ENCODE measurements around the gene F13B. TPM values are rescaled to one million over a fixed set of nuclear protein-coding genes. Genes with fewer than 3 reads are reported as not detected.
"Not testable (repeated sequence)": the region's sequence is repeated elsewhere in the genome, so short reads cannot be mapped to it uniquely, and the experiment has no call there.

F13B gene
- total RNA-seq, 1 donor from 2014 or later, result not detected

DNA sequence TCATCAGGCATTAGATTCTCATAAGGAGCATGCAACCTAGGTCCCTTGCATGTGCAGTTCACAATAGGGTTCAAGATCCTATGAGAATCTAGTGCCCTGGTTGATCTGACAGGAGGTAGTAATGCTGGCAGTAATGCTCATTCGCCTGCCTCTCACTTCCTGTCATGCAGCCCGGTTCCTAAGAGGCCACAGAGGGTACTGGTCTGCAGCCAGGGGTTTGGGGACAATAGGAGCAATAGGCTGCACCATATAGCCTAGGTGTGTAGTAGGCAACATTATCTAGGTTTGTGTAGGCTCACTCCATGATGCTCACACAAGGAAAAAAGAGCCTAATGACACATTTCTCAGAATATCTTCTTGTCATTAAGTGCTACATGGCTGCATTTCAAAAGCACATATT lies 63.9 kb downstream of the F13B start:
- DNase-seq (ENCODE audit: low read depth), result no peak
- Histone ChIP-seq H3K27me3 (ENCODE audit: control insufficient read depth, insufficient read depth, low read length) (no peaks in the 10 kb centered on the region), H3K4me3 (ENCODE audit: low read depth, low read length) (no peak overlapping the region), H3K36me3 (ENCODE audit: control insufficient read depth, insufficient read depth, low read length) (no peaks in the 10 kb centered on the region)
- TF ChIP-seq, protein P1, sequence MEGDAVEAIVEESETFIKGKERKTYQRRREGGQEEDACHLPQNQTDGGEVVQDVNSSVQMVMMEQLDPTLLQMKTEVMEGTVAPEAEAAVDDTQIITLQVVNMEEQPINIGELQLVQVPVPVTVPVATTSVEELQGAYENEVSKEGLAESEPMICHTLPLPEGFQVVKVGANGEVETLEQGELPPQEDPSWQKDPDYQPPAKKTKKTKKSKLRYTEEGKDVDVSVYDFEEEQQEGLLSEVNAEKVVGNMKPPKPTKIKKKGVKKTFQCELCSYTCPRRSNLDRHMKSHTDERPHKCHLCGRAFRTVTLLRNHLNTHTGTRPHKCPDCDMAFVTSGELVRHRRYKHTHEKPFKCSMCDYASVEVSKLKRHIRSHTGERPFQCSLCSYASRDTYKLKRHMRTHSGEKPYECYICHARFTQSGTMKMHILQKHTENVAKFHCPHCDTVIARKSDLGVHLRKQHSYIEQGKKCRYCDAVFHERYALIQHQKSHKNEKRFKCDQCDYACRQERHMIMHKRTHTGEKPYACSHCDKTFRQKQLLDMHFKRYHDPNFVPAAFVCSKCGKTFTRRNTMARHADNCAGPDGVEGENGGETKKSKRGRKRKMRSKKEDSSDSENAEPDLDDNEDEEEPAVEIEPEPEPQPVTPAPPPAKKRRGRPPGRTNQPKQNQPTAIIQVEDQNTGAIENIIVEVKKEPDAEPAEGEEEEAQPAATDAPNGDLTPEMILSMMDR (IDR thresholded peaks at IDR 0.05; ENCODE audit: insufficient read depth, low read length, severe bottlenecking), result no peak
- no peak for FAIRE-seq

DNA sequence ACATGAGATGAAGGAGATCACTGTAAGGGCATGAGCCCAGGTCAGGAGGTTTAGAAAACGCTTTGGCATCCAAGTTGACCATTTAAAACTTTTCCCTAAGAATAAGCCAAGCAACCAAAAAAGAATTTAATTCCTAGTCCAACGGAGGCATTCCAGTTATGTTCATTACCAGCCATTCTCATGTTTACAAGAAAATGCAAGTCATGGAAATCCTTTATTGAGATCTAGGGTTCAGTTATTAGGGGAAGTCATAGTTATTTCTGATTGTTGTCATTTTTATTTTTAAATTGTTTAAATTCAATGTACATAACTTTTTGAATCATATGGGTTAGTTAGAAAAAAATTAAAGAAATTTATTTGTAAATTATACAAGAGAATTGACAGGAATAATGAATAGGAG lies 65.2 kb downstream of the F13B start:
- H3K27me3 ChIP-seq (ENCODE audit: control insufficient read depth, insufficient read depth, low read length), result no peaks in the 10 kb centered on the region
- no peak for DNase-seq (ENCODE audit: low read depth)
- H3K4me3 ChIP-seq (ENCODE audit: low read depth, low read length), result no peak overlapping the region
- no peaks in the 10 kb centered on the region for H3K36me3 ChIP-seq (ENCODE audit: control insufficient read depth, insufficient read depth, low read length)
- FAIRE-seq, result no peak
- TF ChIP-seq, protein P1 (IDR thresholded peaks at IDR 0.05; ENCODE audit: insufficient read depth, low read length, severe bottlenecking), result no peak

- Histone ChIP-seq H3K4me3 (ENCODE audit: low read depth, low read length) (no peak overlapping the region), H3K36me3 (ENCODE audit: control insufficient read depth, insufficient read depth, low read length) (no peaks in the 10 kb centered on the region), H3K27me3 (ENCODE audit: control insufficient read depth, insufficient read depth, low read length) (no peaks in the 10 kb centered on the region)
- DNase-seq (ENCODE audit: low read depth) (peak; percentile 36), FAIRE-seq (no peak)
- TF ChIP-seq, protein P1 (IDR thresholded peaks at IDR 0.05; ENCODE audit: insufficient read depth, low read length, severe bottlenecking), result no peak
These were observed 69.6 kb downstream of the F13B start for GRCh38 chr1:196997423-196997822.

DNA sequence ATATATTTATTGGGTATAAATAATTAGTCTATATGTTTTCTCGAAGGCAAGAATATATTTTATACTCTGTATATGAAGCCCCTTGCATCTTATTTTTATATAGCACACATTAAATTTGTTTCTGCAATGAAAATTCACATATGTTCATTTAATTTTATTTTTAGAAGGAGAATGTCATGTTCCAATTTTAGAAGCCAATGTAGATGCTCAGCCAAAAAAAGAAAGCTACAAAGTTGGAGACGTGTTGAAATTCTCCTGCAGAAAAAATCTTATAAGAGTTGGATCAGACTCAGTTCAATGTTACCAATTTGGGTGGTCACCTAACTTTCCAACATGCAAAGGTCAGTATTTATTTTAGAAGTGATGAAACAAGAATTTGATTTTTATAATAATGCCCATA lies 73.1 kb downstream of the F13B start:
- TF ChIP-seq, protein P1 (IDR thresholded peaks at IDR 0.05; ENCODE audit: insufficient read depth, low read length, severe bottlenecking), result no peak
- DNase-seq (ENCODE audit: low read depth) (no peak), FAIRE-seq (no peak)
- H3K27me3 ChIP-seq (ENCODE audit: control insufficient read depth, insufficient read depth, low read length), result no peaks in the 10 kb centered on the region
- no peaks in the 10 kb centered on the region for H3K36me3 ChIP-seq (ENCODE audit: control insufficient read depth, insufficient read depth, low read length)
- no peak overlapping the region for H3K4me3 ChIP-seq (ENCODE audit: low read depth, low read length)

GRCh38 chr1:196991919-196992651 lies 75.0 kb downstream of the F13B start:
- not testable (repeated sequence) for FAIRE-seq; H3K4me3 ChIP-seq (ENCODE audit: low read depth, low read length); H3K36me3 ChIP-seq (ENCODE audit: control insufficient read depth, insufficient read depth, low read length); H3K27me3 ChIP-seq (ENCODE audit: control insufficient read depth, insufficient read depth, low read length)
- peak; percentile 50 for DNase-seq (ENCODE audit: low read depth)

Other genes with a start within 250 kb of the F13B start
- gene CFHR1, start 247.5 kb downstream of the F13B start, total RNA-seq, result not detected in 2 replicates
- gene CFHR4, start 179.2 kb downstream of the F13B start, total RNA-seq, result not detected in 2 replicates
- gene CFHR2, start 123.5 kb downstream of the F13B start, total RNA-seq, result not detected in 2 replicates
- not detected in 2 replicates for gene CFHR5, start 89.7 kb downstream of the F13B start, total RNA-seq
- 0.26 and 0.77 TPM in 2 replicates for gene ASPM, start 79.4 kb upstream of the F13B start, total RNA-seq
- 14.0 and 16.4 TPM in 2 replicates for gene ZBTB41, start 134.0 kb upstream of the F13B start, total RNA-seq
- under 0.01 TPM in 2 replicates for gene CRB1, start 201.0 kb upstream of the F13B start, total RNA-seq